ENCODE data around the gene FBXO17.
"Not testable (repeated sequence)": the region's sequence is repeated elsewhere in the genome, so short reads cannot be mapped to it uniquely, and the experiment has no call there.

FBXO17 gene

GRCh38 chr19:39003188-39003587 is 27.6 kb upstream of the FBXO17 start:
- DNase-seq (ENCODE audit: low read depth), result no peak
- no peak for TF ChIP-seq POLR2A (IDR thresholded peaks at IDR 0.05; ENCODE audit: extremely low read depth, insufficient read length)
- TF ChIP-seq, protein P1, sequence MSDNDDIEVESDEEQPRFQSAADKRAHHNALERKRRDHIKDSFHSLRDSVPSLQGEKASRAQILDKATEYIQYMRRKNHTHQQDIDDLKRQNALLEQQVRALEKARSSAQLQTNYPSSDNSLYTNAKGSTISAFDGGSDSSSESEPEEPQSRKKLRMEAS (IDR thresholded peaks at IDR 0.05; ENCODE audit: low read depth, low read length), result no peak
- no peak for TF ChIP-seq CTCF (IDR thresholded peaks at IDR 0.05; ENCODE audit: low read depth, low read length)
- no peak for TF ChIP-seq MYC (IDR thresholded peaks at IDR 0.05; ENCODE audit: low read depth, low read length)
- H3K4me3 ChIP-seq (ENCODE audit: low read depth, low read length), result no peak overlapping the region

GRCh38 chr19:39001041-39001440 is 25.5 kb upstream of the FBXO17 start:
- no peak overlapping the region for H3K4me3 ChIP-seq (ENCODE audit: low read depth, low read length)
- TF ChIP-seq MYC (IDR thresholded peaks at IDR 0.05; ENCODE audit: low read depth, low read length) (no peak), CTCF (IDR thresholded peaks at IDR 0.05; ENCODE audit: low read depth, low read length) (no peak), POLR2A (IDR thresholded peaks at IDR 0.05; ENCODE audit: extremely low read depth, insufficient read length) (no peak)
- TF ChIP-seq, protein P1 (IDR thresholded peaks at IDR 0.05; ENCODE audit: low read depth, low read length), result no peak
- no peak for DNase-seq (ENCODE audit: low read depth)

DNA sequence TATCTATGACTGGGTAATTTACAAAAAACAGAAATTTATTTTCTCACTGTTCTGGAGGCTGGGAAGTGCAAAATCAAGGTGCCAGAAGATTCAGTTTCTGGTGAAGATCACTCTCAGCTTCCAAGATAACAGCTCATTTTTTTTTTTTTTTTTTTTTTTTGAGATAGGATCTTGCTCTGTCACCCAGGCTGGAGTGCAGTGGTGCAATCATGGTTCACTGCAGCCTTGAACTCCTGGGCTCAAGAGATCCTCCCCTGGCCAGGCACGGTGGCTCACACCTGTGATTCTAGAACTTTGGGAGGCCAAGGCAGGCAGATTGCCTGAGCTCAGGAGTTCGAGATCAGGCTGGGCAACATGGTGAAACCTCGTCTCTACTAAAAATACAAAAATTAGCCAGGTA is 22.0 kb upstream of the FBXO17 start:
- not testable (repeated sequence) for H3K4me3 ChIP-seq (ENCODE audit: low read depth, low read length); DNase-seq (ENCODE audit: low read depth)

DNA sequence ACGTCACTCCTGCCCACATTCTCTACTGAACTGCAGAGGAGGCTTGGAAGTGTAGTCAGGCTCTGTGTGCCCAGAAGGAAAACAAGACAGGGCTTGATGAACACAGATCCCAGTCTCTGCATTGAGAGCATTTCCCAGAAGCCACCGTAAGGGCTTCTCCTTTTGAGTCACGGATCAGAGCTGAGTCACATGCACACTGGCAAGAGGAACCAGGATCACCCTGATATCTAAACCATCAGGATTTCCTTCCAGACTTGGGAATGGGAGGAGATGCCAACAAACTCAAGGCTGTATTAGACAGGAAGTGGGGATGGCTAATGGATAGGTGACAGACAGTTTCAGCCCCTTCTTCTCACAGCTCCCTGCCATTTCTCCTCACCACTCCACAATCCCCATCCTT is 17.7 kb upstream of the FBXO17 start:
- no peak for DNase-seq (ENCODE audit: low read depth)
- no peak overlapping the region for H3K4me3 ChIP-seq (ENCODE audit: low read depth, low read length)
- TF ChIP-seq, protein P1 (IDR thresholded peaks at IDR 0.05; ENCODE audit: low read depth, low read length), result no peak
- TF ChIP-seq POLR2A (IDR thresholded peaks at IDR 0.05; ENCODE audit: extremely low read depth, insufficient read length) (no peak), MYC (IDR thresholded peaks at IDR 0.05; ENCODE audit: low read depth, low read length) (no peak), CTCF (IDR thresholded peaks at IDR 0.05; ENCODE audit: low read depth, low read length) (no peak)

- TF ChIP-seq MYC (IDR thresholded peaks at IDR 0.05; ENCODE audit: low read depth, low read length), result no peak
- TF ChIP-seq POLR2A (IDR thresholded peaks at IDR 0.05; ENCODE audit: extremely low read depth, insufficient read length), result no peak
- no peak for TF ChIP-seq CTCF (IDR thresholded peaks at IDR 0.05; ENCODE audit: low read depth, low read length)
- TF ChIP-seq, protein P1 (IDR thresholded peaks at IDR 0.05; ENCODE audit: low read depth, low read length), result no peak
- DNase-seq (ENCODE audit: low read depth), result no peak
Observed at GRCh38 chr19:38990949-38991697, 15.6 kb upstream of the FBXO17 start.

GRCh38 chr19:38989614-38990013 is 14.1 kb upstream of the FBXO17 start:
- H3K4me3 ChIP-seq (ENCODE audit: low read depth, low read length); DNase-seq (ENCODE audit: low read depth): not testable (repeated sequence)

More at GRCh38 chr19:38990949-38991697, 15.6 kb upstream of the FBXO17 start:
- H3K4me3 ChIP-seq (ENCODE audit: low read depth, low read length), result no peak overlapping the region

- no peak overlapping the region for H3K4me3 ChIP-seq (ENCODE audit: low read depth, low read length)
- DNase-seq (ENCODE audit: low read depth), result no peak
- no peak for TF ChIP-seq MYC (IDR thresholded peaks at IDR 0.05; ENCODE audit: low read depth, low read length)
- TF ChIP-seq CTCF (IDR thresholded peaks at IDR 0.05; ENCODE audit: low read depth, low read length), result no peak
- TF ChIP-seq, protein P1 (IDR thresholded peaks at IDR 0.05; ENCODE audit: low read depth, low read length), result no peak
- no peak for TF ChIP-seq POLR2A (IDR thresholded peaks at IDR 0.05; ENCODE audit: extremely low read depth, insufficient read length)
Observed at GRCh38 chr19:38989066-38989605, 13.6 kb upstream of the FBXO17 start.

DNA sequence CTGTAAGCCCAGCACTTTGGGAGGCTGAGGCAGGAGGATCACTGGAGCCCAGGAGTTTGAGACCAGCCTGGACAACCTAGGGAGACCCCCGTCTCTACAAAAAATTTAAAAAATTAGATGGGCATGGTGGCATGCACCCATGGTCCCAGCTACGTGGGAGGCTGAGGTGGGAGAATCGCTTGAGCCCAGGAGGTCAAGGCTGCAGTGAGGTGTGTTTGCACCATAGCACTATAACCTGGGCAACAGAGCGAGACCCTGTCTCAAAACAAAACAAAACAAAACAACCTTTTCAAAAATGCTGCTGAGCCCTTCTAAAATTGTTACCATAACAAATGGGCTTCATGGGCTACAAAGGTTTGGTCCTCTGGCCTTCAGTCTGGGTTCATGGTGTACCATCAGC is 13.1 kb upstream of the FBXO17 start:
- not testable (repeated sequence) for DNase-seq (ENCODE audit: low read depth); H3K4me3 ChIP-seq (ENCODE audit: low read depth, low read length)

- not testable (repeated sequence) for DNase-seq (ENCODE audit: low read depth); H3K4me3 ChIP-seq (ENCODE audit: low read depth, low read length)
Observed at GRCh38 chr19:38987745-38988144, 12.2 kb upstream of the FBXO17 start.
